ENCODE results near the gene MYO18B.

MYO18B gene

DNA sequence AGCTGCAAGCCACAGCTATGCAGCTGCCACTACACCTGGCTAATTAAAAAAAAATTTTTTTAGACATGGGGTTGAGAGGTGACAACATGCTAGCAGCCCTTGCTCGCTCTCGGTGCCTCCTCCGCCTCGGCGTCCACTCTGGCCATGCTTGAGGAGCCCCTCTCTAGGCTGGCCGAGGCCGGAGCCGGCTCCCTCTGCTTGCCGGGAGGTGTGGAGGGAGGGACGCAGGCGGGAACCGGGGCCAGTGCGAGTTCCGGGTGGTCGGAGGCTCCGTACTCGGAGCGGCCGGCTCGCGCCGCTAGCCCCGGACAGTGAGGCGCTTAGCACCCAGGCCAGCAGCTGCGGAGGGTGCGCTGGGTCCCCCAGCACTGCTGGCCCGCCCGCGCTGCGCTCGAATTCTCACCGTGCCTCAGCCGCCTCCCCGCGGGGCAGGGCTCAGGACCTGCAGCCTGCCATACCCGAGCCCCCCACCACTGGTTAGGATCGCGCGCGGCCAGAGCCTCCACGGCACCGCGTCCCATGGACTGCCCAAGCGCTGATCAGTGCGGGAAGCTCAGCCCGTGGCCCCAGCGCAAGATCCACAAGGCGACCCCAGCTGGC lies 10.7 kb downstream of the MYO18B start:
- TF ChIP-seq, protein P1, sequence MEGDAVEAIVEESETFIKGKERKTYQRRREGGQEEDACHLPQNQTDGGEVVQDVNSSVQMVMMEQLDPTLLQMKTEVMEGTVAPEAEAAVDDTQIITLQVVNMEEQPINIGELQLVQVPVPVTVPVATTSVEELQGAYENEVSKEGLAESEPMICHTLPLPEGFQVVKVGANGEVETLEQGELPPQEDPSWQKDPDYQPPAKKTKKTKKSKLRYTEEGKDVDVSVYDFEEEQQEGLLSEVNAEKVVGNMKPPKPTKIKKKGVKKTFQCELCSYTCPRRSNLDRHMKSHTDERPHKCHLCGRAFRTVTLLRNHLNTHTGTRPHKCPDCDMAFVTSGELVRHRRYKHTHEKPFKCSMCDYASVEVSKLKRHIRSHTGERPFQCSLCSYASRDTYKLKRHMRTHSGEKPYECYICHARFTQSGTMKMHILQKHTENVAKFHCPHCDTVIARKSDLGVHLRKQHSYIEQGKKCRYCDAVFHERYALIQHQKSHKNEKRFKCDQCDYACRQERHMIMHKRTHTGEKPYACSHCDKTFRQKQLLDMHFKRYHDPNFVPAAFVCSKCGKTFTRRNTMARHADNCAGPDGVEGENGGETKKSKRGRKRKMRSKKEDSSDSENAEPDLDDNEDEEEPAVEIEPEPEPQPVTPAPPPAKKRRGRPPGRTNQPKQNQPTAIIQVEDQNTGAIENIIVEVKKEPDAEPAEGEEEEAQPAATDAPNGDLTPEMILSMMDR (IDR thresholded peaks at IDR 0.05; ENCODE audit: low read depth, low read length): no peak
- DNase-seq (ENCODE audit: low read depth in 2 of 2): no peak
- no peak overlapping the region for H3K4me3 ChIP-seq (replicated peaks in 1 of 2; ENCODE audit: low read depth in 2 of 2, low read length in 2 of 2)

- no peak overlapping the region for H3K4me3 ChIP-seq (replicated peaks in 1 of 2; ENCODE audit: low read depth in 2 of 2, low read length in 2 of 2)
- DNase-seq (ENCODE audit: low read depth in 2 of 2): no peak
- TF ChIP-seq, protein P1 (IDR thresholded peaks at IDR 0.05; ENCODE audit: low read depth, low read length): no peak
These were observed 11.3 kb downstream of the MYO18B start for GRCh38 chr22:25753252-25753651.

GRCh38 chr22:25754527-25755202 lies 12.7 kb downstream of the MYO18B start:
- DNase-seq (ENCODE audit: low read depth in 2 of 2): peak; percentile 85 to 96
- TF ChIP-seq, protein P1 (IDR thresholded peaks at IDR 0.05; ENCODE audit: low read depth, low read length): no peak
- H3K4me3 ChIP-seq (replicated peaks in 1 of 2; ENCODE audit: low read depth in 2 of 2, low read length in 2 of 2): no peak overlapping the region

- no peak overlapping the region for H3K4me3 ChIP-seq (replicated peaks in 1 of 2; ENCODE audit: low read depth in 2 of 2, low read length in 2 of 2)
- DNase-seq (ENCODE audit: low read depth in 2 of 2): no peak
- TF ChIP-seq, protein P1 (IDR thresholded peaks at IDR 0.05; ENCODE audit: low read depth, low read length): no peak
These were observed 15.7 kb downstream of the MYO18B start for GRCh38 chr22:25757686-25758085.

GRCh38 chr22:25758316-25758715 lies 16.3 kb downstream of the MYO18B start:
- no peak overlapping the region for H3K4me3 ChIP-seq (replicated peaks in 1 of 2; ENCODE audit: low read depth in 2 of 2, low read length in 2 of 2)
- TF ChIP-seq, protein P1 (IDR thresholded peaks at IDR 0.05; ENCODE audit: low read depth, low read length): no peak
- peak in 1 of 2 donors; percentile 36 for DNase-seq (ENCODE audit: low read depth in 2 of 2)

DNA sequence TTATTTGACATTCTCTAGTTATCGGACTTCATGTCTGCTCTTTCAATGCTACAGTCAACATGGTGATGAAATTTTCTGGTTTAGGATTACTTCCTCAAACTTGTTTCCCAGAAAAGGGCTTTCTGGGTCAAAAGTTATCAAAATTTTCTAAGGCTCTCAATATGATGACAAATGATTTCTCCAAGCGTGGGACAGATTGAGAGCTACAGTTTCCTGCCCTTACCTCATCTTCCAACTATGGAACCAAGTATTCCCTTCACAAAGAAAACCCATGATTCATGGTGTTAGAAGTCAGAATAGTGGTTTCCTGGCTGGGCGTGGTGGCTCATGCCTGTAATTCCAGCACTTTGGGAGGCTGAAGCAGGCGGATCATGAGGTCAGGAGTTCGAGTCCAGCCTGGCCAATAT lies 17.8 kb downstream of the MYO18B start:
- peak; percentile 96 to 99 for DNase-seq (ENCODE audit: low read depth in 2 of 2)
- TF ChIP-seq, protein P1 (IDR thresholded peaks at IDR 0.05; ENCODE audit: low read depth, low read length): no peak
- H3K4me3 ChIP-seq (replicated peaks in 1 of 2; ENCODE audit: low read depth in 2 of 2, low read length in 2 of 2): no peak overlapping the region

All from cardiac fibroblast (primary cell).